ENCODE measurements around the gene GRIA3.

DNA sequence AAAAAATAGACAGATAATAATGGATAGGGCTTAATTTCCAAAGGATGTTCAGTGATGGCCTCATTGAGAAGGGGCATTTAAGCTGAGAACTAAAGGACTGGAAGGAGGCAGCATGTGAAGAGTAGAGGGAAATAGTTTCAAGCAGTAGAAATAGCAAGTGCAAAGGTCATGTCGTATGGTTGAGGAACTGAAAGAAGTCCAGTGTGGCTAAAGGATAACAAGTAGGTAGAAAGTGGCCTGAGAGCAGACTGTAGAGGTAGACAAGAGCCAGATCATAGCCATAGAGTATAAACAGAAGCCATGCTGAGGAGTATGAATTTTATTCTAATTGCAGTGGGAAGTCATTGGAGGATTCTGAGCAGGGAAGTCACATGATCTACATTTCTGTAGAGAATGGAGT lies 72.3 kb downstream of the GRIA3 start:
- TF ChIP-seq, protein P1, sequence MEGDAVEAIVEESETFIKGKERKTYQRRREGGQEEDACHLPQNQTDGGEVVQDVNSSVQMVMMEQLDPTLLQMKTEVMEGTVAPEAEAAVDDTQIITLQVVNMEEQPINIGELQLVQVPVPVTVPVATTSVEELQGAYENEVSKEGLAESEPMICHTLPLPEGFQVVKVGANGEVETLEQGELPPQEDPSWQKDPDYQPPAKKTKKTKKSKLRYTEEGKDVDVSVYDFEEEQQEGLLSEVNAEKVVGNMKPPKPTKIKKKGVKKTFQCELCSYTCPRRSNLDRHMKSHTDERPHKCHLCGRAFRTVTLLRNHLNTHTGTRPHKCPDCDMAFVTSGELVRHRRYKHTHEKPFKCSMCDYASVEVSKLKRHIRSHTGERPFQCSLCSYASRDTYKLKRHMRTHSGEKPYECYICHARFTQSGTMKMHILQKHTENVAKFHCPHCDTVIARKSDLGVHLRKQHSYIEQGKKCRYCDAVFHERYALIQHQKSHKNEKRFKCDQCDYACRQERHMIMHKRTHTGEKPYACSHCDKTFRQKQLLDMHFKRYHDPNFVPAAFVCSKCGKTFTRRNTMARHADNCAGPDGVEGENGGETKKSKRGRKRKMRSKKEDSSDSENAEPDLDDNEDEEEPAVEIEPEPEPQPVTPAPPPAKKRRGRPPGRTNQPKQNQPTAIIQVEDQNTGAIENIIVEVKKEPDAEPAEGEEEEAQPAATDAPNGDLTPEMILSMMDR (IDR thresholded peaks at IDR 0.05; ENCODE audit: insufficient read depth, low read depth, low read length) = no peak
- TF ChIP-seq EZH2 (IDR thresholded peaks at IDR 0.05; ENCODE audit: insufficient read depth, low read length) = no peak
